Fibroblast of lung (primary cell): ENCODE results near the gene UPK3A.

Experiments
- EZH2 ChIP-seq: IDR thresholded peaks from 2 replicates; pipeline ENCODE4 v1.5.1; 2012; ENCODE audit warnings: low read length, control low read depth, mild to moderate bottlenecking; ENCODE audit errors: missing control alignments
- TF ChIP-seq, protein P1 (sequence below), 2 donors: IDR thresholded peaks in 1 of 2; conservative IDR thresholded peaks in 1 of 2; 1 replicate in 1 of 2; 2 replicates in 1 of 2; pipeline ENCODE4 v1.5.1; 2011 to 2012; ENCODE audit warnings: low read length in 2 of 2, control low read depth in 1 of 2, inconsistent platforms in 1 of 2, low read depth in 1 of 2, mild to moderate bottlenecking in 1 of 2

GRCh38 chr22:45295492-45295891, 10.7 kb downstream of the UPK3A start:
- TF ChIP-seq, protein P1, sequence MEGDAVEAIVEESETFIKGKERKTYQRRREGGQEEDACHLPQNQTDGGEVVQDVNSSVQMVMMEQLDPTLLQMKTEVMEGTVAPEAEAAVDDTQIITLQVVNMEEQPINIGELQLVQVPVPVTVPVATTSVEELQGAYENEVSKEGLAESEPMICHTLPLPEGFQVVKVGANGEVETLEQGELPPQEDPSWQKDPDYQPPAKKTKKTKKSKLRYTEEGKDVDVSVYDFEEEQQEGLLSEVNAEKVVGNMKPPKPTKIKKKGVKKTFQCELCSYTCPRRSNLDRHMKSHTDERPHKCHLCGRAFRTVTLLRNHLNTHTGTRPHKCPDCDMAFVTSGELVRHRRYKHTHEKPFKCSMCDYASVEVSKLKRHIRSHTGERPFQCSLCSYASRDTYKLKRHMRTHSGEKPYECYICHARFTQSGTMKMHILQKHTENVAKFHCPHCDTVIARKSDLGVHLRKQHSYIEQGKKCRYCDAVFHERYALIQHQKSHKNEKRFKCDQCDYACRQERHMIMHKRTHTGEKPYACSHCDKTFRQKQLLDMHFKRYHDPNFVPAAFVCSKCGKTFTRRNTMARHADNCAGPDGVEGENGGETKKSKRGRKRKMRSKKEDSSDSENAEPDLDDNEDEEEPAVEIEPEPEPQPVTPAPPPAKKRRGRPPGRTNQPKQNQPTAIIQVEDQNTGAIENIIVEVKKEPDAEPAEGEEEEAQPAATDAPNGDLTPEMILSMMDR (conservative IDR thresholded peaks at IDR 0.05 in 1 of 2, IDR thresholded peaks at IDR 0.05 in 1 of 2; ENCODE audit: low read depth in 1 of 2, low read length in 2 of 2), result no peak
- no peak for TF ChIP-seq EZH2
